HCT116 (cell line): ENCODE results near the gene FAM78B. TPM values are rescaled to one million over a fixed set of nuclear protein-coding genes. Genes with fewer than 3 reads are reported as not detected.

Source experiments
- ATAC-seq: fragments of 200-7000 bp; cut with Tn5 transposase; 2 replicates; pipeline ENCODE4 v1.9.1; 2020; ENCODE audit warnings: mild to moderate bottlenecking, moderate library complexity
- BruUV-seq: library from RNA; stranded (reverse); fragments of 400-500 nt; replicated peaks from 2 replicates; lab custom pipeline; 2021; lab: Mats Ljungman, UMichigan
- CTCF ChIA-PET: fragments of 300-600 bp; sonication (Branson Sonifier 250); formaldehyde crosslinking; loops from one replicate; lab custom pipeline; 2021; ENCODE audit warnings: antibody characterized with exemption; lab: Charles Lee
- POLR2A ChIA-PET: fragments of 300-600, 350-600 bp; sonication (Branson Sonifier 250); formaldehyde crosslinking; loops from one replicate; lab custom pipeline; 2021; ENCODE audit warnings: antibody characterized with exemption; lab: Charles Lee
- RAD21 ChIA-PET, 2 experiments: fragments of 300-600 bp; sonication (Branson Sonifier 250); formaldehyde crosslinking; loops; one replicate each; lab custom pipeline; 2023; ENCODE audit warnings: low total read pairs in 2 of 2; ENCODE audit not compliant: uncharacterized antibody in 2 of 2, unreplicated experiment in 2 of 2, low non-redundant PET in 1 of 2; lab: Charles Lee
- DNase-seq: peaks from one replicate; pipeline ENCODE4 v3.0.0-alpha.2; 2010; ENCODE audit warnings: low read depth, low spot score
- H2AFZ ChIP-seq: fragments of 200-600 bp; shearing (Covaris generic), sonication (generic); 2 replicates; pipeline ENCODE4 v1.6.1; 2017; ENCODE audit warnings: low read depth, mixed run types, mixed read lengths, antibody characterized with exemption, low read length; ENCODE audit not compliant: poor library complexity, severe bottlenecking
- H3K27ac ChIP-seq: 2 replicates; pipeline ENCODE4 v1.5.1; 2012; ENCODE audit warnings: low read depth, low read length
- H3K27me3 ChIP-seq: fragments of 200-600 bp; sonication (generic); 2 replicates; pipeline ENCODE4 v1.6.1; 2016; ENCODE audit warnings: mixed run types, low read length, mixed read lengths; ENCODE audit not compliant: insufficient read depth
- H3K36me3 ChIP-seq, 2 experiments: fragments of 200-500 bp in 1 of 2; fragments of 200-600 bp in 1 of 2; sonication (Bioruptor generic) in 1 of 2; sonication (generic) in 1 of 2; 2 replicates each; pipeline versions ENCODE4 v1.5.1 to v1.6.1; 2014 to 2016; ENCODE audit warnings: low read length in 2 of 2, inconsistent platforms in 1 of 2, mixed read lengths in 1 of 2, mixed run types in 1 of 2; ENCODE audit not compliant: insufficient read depth in 2 of 2, control insufficient read depth in 1 of 2
- H3K4me1 ChIP-seq, 2 experiments: fragments of 200-600 bp in 1 of 2; sonication (generic) in 1 of 2; 2 replicates each; pipeline versions ENCODE4 v1.5.1 to v1.6.1; 2012 to 2017; ENCODE audit warnings: low read length in 2 of 2, inconsistent platforms in 1 of 2, mild to moderate bottlenecking in 1 of 2, mixed read lengths in 1 of 2, mixed run types in 1 of 2, moderate library complexity in 1 of 2; ENCODE audit not compliant: insufficient read depth in 2 of 2, control insufficient read depth in 1 of 2
- H3K4me2 ChIP-seq: fragments of 200-600 bp; sonication (generic); 2 replicates; pipeline ENCODE4 v1.6.1; 2017; ENCODE audit warnings: mixed run types, low read length, mixed read lengths
- H3K4me3 ChIP-seq, 2 experiments: fragments of 200-600 bp in 1 of 2; sonication (generic) in 1 of 2; replicated peaks in 1 of 2; 2 replicates each; pipeline ENCODE4 v1.5.1; 2011 to 2016; ENCODE audit warnings: low read length in 2 of 2, control low read depth in 1 of 2, low read depth in 1 of 2, mild to moderate bottlenecking in 1 of 2, mixed read lengths in 1 of 2, mixed run types in 1 of 2
- H3K79me2 ChIP-seq: fragments of 200-600 bp; sonication (generic); 2 replicates; pipeline ENCODE4 v1.6.1; 2017; ENCODE audit warnings: mild to moderate bottlenecking, mixed run types, low read length, moderate library complexity, mixed read lengths; ENCODE audit not compliant: insufficient read depth
- H3K9ac ChIP-seq: fragments of 200-600 bp; sonication (generic); 2 replicates; pipeline ENCODE4 v1.6.1; 2016; ENCODE audit warnings: low read length, mixed read lengths
- H3K9me2 ChIP-seq: fragments of 200-600 bp; sonication (generic), shearing (Covaris generic); 2 replicates; pipeline ENCODE4 v1.6.1; 2017; ENCODE audit warnings: mixed run types, mild to moderate bottlenecking, moderate library complexity; ENCODE audit not compliant: insufficient read depth
- H3K9me3 ChIP-seq, 2 experiments: fragments of 200-500 bp in 1 of 2; fragments of 200-600 bp in 1 of 2; sonication (Bioruptor generic) in 1 of 2; sonication (generic) in 1 of 2; 2 replicates each; pipeline ENCODE4 v1.6.1; 2014 to 2017; ENCODE audit warnings: low read length in 2 of 2, mixed read lengths in 2 of 2, inconsistent platforms in 1 of 2, low read depth in 1 of 2, mild to moderate bottlenecking in 1 of 2, mixed run types in 1 of 2, moderate library complexity in 1 of 2; ENCODE audit not compliant: control insufficient read depth in 1 of 2, insufficient read depth in 1 of 2
- H4K20me1 ChIP-seq: fragments of 200-600 bp; sonication (generic), shearing (Covaris generic); 2 replicates; pipeline ENCODE4 v1.6.1; 2017; ENCODE audit warnings: mixed run types, mild to moderate bottlenecking, moderate library complexity; ENCODE audit not compliant: insufficient read depth
- CEBPB ChIP-seq: IDR thresholded peaks from 2 replicates; pipeline ENCODE4 v1.6.1; 2012; ENCODE audit warnings: low read depth
- EGR1 ChIP-seq: IDR thresholded peaks from 2 replicates; pipeline ENCODE4 v1.6.1; 2012; ENCODE audit warnings: low read depth
- FOSL1 ChIP-seq: IDR thresholded peaks from 2 replicates; pipeline ENCODE4 v1.6.1; 2012; ENCODE audit warnings: low read depth
- JUND ChIP-seq: IDR thresholded peaks from 2 replicates; pipeline ENCODE4 v1.6.1; 2012
- POLR2A ChIP-seq: IDR thresholded peaks from 2 replicates; pipeline ENCODE4 v1.7.0; 2011; ENCODE audit warnings: borderline replicate concordance; ENCODE audit not compliant: insufficient read depth, insufficient read length; ENCODE audit errors: extremely low read depth
- SIN3A ChIP-seq: IDR thresholded peaks from 2 replicates; pipeline ENCODE4 v1.6.1; 2012; ENCODE audit warnings: low read depth
- YY1 ChIP-seq: IDR thresholded peaks from 2 replicates; pipeline ENCODE4 v1.6.1; 2011; ENCODE audit warnings: low read length, low read depth, moderate library complexity, mild to moderate bottlenecking; ENCODE audit not compliant: insufficient replicate concordance; ENCODE audit errors: extremely low read depth
- intact Hi-C: fragments of 100-400 bp; cut with micrococcal nuclease; formaldehyde crosslinking; loops from 2 replicates; pipeline ENCODE4 v1.10.0; 2022
- total RNA-seq: library from RNA; stranded (reverse); gene quantifications from one replicate; pipeline ENCODE4 v1.2.1, GENCODE V29; 2021; ENCODE audit not compliant: unreplicated experiment
- TF ChIP-seq, protein P1 (sequence below), 3 experiments: fragments of 200-600 bp in 1 of 3; sonication (generic) in 1 of 3; IDR thresholded peaks in 2 of 3; conservative IDR thresholded peaks in 1 of 3; 2 replicates each; pipeline ENCODE4 v1.5.1; 2012 to 2017; ENCODE audit warnings: low read depth in 2 of 3, low read length in 2 of 3, antibody characterized with exemption in 1 of 3, borderline replicate concordance in 1 of 3, control low read depth in 1 of 3, mild to moderate bottlenecking in 1 of 3, mixed read lengths in 1 of 3, mixed run types in 1 of 3, moderate library complexity in 1 of 3; ENCODE audit not compliant: insufficient read depth in 1 of 3
- TF ChIP-seq, protein P2 (sequence below): IDR thresholded peaks from 2 replicates; pipeline ENCODE4 v1.6.1; 2012; ENCODE audit warnings: low read depth

FAM78B gene
- total RNA-seq, 1 experiment from 2014 or later: 1.4 TPM

DNA sequence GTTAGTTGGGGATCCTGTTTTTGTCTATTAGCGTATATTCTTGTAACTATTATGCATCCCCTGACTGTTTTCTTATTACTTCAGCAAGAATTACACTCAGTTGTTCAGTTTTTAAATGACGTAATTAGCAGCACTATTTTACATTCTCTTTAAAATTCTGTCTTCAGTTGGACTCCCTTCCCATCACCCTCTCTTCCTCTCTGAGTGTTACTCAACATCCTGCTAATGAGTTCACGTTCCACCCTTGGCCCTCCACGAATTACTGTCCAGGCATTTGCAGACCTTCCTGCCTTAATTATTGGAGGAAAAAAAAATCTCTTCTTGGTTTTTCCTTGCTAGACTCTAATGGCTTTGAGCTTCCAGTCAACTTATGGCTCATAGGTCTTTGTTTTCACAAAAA, 23.6 kb upstream of the FAM78B start:
- Histone ChIP-seq H3K9me3 (no peaks in the 10 kb centered on the region), H3K4me2 (no peak overlapping the region), H3K27me3 (peaks cover 19% of the 10 kb centered on the region), H2AFZ (no peak overlapping the region), H3K4me1 (no peaks in the 10 kb centered on the region), H3K9ac (no peak overlapping the region), H3K36me3 (no peaks in the 10 kb centered on the region), H4K20me1 (no peaks in the 10 kb centered on the region), H3K27ac (no peak overlapping the region), H3K9me2 (no peaks in the 10 kb centered on the region), H3K4me3 (no peak overlapping the region), H3K79me2 (no peaks in the 10 kb centered on the region)
- BruUV-seq: no TSS peak
- DNase-seq (no peak), ATAC-seq (no peak)
- no peak for TF ChIP-seq POLR2A
- no peak for TF ChIP-seq JUND
- TF ChIP-seq, protein P1, sequence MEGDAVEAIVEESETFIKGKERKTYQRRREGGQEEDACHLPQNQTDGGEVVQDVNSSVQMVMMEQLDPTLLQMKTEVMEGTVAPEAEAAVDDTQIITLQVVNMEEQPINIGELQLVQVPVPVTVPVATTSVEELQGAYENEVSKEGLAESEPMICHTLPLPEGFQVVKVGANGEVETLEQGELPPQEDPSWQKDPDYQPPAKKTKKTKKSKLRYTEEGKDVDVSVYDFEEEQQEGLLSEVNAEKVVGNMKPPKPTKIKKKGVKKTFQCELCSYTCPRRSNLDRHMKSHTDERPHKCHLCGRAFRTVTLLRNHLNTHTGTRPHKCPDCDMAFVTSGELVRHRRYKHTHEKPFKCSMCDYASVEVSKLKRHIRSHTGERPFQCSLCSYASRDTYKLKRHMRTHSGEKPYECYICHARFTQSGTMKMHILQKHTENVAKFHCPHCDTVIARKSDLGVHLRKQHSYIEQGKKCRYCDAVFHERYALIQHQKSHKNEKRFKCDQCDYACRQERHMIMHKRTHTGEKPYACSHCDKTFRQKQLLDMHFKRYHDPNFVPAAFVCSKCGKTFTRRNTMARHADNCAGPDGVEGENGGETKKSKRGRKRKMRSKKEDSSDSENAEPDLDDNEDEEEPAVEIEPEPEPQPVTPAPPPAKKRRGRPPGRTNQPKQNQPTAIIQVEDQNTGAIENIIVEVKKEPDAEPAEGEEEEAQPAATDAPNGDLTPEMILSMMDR (IDR thresholded peaks at IDR 0.05 in 2 of 3, conservative IDR thresholded peaks at IDR 0.05 in 1 of 3; ENCODE audit: borderline replicate concordance in 1 of 3, insufficient read depth in 1 of 3, low read depth in 2 of 3, low read length in 2 of 3): no peak
- no peak for TF ChIP-seq SIN3A
- no peak for TF ChIP-seq YY1
- TF ChIP-seq CEBPB: no peak
- intact Hi-C loops: no loop called here
- ChIA-PET RAD21 (no interaction called here), POLR2A (no interaction called here), CTCF (no interaction called here)

DNA sequence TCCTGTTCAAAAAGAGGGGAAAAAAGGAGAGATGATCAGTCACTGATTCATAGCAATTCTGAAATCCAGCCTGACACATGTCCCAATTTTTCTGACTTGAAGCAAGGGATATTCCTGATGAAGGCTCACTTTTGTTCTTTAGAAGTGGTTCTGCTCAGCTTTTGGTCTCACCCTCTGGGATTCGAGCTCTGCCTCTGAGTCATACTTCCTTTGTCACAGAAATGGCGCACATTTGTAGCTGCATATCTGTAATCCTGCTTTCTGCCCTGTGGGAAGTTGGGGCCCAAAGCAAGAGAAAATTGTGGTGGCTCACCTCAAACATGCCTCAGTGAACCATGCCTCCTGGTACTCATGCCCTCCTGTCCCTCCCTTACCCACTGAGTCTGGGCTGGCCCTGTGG, 22.3 kb upstream of the FAM78B start:
- Histone ChIP-seq H3K4me1 (no peaks in the 10 kb centered on the region), H3K4me3 (no peak overlapping the region), H3K9me2 (no peaks in the 10 kb centered on the region), H3K4me2 (no peak overlapping the region)
- intact Hi-C loops: no loop called here
- POLR2A ChIA-PET: no interaction called here
- TF ChIP-seq FOSL1: no peak
- TF ChIP-seq, protein P2, sequence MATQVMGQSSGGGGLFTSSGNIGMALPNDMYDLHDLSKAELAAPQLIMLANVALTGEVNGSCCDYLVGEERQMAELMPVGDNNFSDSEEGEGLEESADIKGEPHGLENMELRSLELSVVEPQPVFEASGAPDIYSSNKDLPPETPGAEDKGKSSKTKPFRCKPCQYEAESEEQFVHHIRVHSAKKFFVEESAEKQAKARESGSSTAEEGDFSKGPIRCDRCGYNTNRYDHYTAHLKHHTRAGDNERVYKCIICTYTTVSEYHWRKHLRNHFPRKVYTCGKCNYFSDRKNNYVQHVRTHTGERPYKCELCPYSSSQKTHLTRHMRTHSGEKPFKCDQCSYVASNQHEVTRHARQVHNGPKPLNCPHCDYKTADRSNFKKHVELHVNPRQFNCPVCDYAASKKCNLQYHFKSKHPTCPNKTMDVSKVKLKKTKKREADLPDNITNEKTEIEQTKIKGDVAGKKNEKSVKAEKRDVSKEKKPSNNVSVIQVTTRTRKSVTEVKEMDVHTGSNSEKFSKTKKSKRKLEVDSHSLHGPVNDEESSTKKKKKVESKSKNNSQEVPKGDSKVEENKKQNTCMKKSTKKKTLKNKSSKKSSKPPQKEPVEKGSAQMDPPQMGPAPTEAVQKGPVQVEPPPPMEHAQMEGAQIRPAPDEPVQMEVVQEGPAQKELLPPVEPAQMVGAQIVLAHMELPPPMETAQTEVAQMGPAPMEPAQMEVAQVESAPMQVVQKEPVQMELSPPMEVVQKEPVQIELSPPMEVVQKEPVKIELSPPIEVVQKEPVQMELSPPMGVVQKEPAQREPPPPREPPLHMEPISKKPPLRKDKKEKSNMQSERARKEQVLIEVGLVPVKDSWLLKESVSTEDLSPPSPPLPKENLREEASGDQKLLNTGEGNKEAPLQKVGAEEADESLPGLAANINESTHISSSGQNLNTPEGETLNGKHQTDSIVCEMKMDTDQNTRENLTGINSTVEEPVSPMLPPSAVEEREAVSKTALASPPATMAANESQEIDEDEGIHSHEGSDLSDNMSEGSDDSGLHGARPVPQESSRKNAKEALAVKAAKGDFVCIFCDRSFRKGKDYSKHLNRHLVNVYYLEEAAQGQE: no peak
- no peak for TF ChIP-seq EGR1
- TF ChIP-seq, all 23 proteins: peak for 0
- CTCF ChIA-PET: no interaction called here
- Histone ChIP-seq H2AFZ (no peak overlapping the region), H3K9ac (no peak overlapping the region), H4K20me1 (no peaks in the 10 kb centered on the region), H3K27ac (no peak overlapping the region), H3K27me3 (peaks cover 32% of the 10 kb centered on the region), H3K9me3 (no peaks in the 10 kb centered on the region), H3K79me2 (no peaks in the 10 kb centered on the region), H3K36me3 (no peaks in the 10 kb centered on the region)
- RAD21 ChIA-PET: no interaction called here
- no peak for ATAC-seq
- no TSS peak for BruUV-seq
- DNase-seq: no peak
